Left colon (tissue), 2 donors: Measurements from ENCODE around the gene ARRB1. TPM values are rescaled to one million over a fixed set of nuclear protein-coding genes. Genes with fewer than 3 reads are reported as not detected.
A peak's percentile ranks its signal among the peaks of the same experiment; 100 is the strongest.
"Not testable (repeated sequence)": the region's sequence is repeated elsewhere in the genome, so short reads cannot be mapped to it uniquely, and the experiment has no call there.

ENCODE experiments used
- ATAC-seq: fragments of 200-7000 bp; cut with Tn5 transposase; one replicate; pipeline ENCODE4 v1.9.1; 2020; ENCODE audit warnings: mild to moderate bottlenecking, moderate library complexity
- DNase-seq, 2 donors: peaks; one replicate each; pipeline ENCODE4 v3.0.0-alpha.2; 2020
- intact Hi-C, 2 donors: fragments of 100-400 bp; cut with DNase I in 1 of 2; cut with micrococcal nuclease in 1 of 2; formaldehyde crosslinking; loops; one replicate each; pipeline versions ENCODE4 v1.11.2 to v1.14.0; 2022; cut with DNase I, micrococcal nuclease
- long read RNA-seq: library from polyadenylated mRNA; unstranded; transcript quantifications from one replicate; pipeline ENCODE4 v2.0.0, GENCODE V29; 2021
- total RNA-seq, 2 donors: library from RNA; stranded (reverse); fragmentation: NEBNext Ultra II Directional; extraction: Animal tissue kit (Norgen Biotek cat#: 25700); gene quantifications; one replicate each; pipeline ENCODE4 v1.2.1, GENCODE V29; 2021
- donor health status: DM: no; HTN: no; CAD: no.
- donor health status: DM: yes; HTN: yes; CAD: no.

Gene ARRB1
- total RNA-seq: 10 to 100 TPM; 80.5 to 95.4 TPM
- long read RNA-seq, transcript ARRB1-202 (16 exons, 3,336 nt): minor isoform, 9 of 98 reads
- long read RNA-seq, transcript ARRB1-201 (15 exons, 1,895 nt): major isoform, 55 of 98 reads
- long read RNA-seq, partial matches to known transcripts: 16 of 98 reads
- long read RNA-seq, other reads (novel, unspliced or antisense): 18 of 98 reads

DNA sequence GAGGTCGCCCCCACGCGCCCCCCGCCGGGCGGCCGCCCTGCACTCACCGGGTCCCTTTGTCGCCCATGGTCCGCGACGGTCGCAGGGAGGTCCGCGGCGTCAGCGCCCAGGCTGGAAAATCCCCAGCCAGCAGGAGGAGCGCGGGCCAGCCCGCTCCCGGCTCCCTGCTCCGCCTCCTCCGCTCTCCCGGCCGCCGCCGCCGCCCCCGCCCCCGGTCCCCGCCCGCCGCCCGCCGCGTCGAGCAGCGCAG lies at the start of gene ARRB1:
Gene ARRB1 (minus strand): TSS at position 121 of the 250 bp plus-strand sequence. CDS start 54 bp downstream, at position 67.
- DNase-seq (no peak), ATAC-seq (peak; percentile 77)
- intact Hi-C loops: no loop called here

DNA sequence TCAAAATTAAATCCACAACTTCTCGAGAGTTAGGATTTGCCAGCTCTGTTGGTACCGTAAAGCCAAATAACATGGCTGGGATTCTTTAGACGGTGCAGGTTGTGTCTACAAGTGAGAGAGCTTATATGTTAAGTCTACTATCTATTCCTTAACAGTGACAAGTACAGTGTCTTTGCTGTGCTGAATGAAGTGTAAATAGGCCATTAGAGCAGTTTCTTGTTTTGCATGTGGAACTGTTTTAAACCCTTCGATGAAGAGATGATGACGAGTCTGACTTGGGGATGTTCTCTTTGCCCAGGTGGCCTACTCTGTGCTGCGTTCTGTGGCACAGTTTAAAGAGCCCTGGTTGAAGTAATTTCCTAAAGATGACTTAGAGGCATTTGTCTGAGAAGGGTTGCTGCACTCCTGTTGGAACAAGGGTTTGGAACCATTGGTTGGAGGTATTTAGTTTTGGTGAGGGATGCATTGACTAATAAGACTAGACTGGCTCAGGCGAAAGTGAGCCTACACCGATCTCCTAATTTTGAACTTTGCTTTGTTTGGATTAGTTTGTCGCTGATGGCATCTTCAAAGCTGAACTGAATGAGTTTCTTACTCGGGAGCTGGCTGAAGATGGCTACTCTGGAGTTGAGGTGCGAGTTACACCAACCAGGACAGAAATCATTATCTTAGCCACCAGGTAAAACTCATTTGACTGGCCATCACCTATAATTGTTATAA lies 48.8 kb upstream of the ARRB1 start:
- DNase-seq (no peak), ATAC-seq (peak; percentile 33)
- intact Hi-C loops: no loop called here

DNA sequence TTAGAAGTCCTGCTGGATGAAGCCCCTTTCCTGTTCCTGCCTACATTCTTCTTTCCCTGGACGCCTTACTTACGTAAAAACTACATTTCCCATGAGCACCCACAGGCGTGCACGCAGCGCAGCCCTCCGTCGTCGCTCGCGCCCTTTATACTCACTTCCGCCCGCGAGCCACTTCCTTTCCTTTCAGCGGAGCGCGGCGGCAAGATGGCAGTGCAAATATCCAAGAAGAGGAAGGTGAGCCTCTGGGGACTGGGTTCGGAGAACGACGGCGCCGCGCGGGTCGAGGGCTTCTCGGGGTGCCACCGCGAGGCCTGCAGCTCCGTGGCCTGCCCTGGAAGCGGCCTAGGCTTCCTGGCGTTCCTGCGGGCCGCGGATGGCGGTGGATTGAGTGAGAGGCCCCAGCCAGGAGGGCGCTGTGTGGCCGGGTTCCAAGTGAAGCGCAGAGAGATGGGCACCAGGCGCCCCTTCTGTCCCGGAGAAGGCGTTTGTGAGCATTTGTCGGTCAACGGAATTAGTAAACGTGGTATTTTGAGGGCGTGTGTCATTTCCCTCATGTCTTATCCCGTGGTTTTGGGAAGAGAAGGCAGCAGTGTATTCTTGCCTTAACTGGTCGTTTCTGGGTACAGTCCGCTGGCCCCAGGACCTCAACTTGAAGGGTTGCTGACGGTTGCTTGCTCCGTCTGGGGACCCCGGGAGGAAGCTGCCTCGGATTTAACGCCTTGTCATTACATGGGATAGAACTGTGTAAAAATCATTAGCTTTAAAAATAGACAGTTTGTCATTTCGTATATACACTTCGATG lies 48.1 kb upstream of the ARRB1 start, which contains the start of gene RPS3:
Gene RPS3 (plus strand): TSS at position 175 of the 802 bp plus-strand sequence. CDS start 30 bp downstream, at position 205.
- peak; percentile 91 to 95 for DNase-seq
- intact Hi-C loops: no loop called here
- peak; percentile 95 for ATAC-seq

DNA sequence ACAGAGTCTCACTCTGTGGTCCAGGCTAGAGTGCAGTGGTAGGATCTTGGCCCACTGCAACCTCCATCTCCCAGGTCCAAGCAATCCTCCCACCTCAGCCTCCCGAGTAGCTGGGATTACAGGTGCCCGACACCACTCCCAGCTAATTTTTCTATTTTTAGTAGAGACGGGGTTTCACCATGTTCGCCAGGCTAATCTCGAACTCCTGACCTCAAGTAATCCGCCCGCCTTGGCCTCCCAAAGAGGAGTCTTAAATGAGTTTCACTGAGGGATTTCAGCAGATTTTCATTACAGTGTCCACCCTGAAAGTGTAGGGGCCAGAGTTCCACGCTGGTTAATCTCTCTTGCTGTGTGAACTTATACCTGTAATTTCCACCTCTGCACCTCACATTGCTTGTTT lies 47.4 kb upstream of the ARRB1 start:
- ATAC-seq: no peak
- DNase-seq: no peak
- intact Hi-C loops: no loop called here

DNA sequence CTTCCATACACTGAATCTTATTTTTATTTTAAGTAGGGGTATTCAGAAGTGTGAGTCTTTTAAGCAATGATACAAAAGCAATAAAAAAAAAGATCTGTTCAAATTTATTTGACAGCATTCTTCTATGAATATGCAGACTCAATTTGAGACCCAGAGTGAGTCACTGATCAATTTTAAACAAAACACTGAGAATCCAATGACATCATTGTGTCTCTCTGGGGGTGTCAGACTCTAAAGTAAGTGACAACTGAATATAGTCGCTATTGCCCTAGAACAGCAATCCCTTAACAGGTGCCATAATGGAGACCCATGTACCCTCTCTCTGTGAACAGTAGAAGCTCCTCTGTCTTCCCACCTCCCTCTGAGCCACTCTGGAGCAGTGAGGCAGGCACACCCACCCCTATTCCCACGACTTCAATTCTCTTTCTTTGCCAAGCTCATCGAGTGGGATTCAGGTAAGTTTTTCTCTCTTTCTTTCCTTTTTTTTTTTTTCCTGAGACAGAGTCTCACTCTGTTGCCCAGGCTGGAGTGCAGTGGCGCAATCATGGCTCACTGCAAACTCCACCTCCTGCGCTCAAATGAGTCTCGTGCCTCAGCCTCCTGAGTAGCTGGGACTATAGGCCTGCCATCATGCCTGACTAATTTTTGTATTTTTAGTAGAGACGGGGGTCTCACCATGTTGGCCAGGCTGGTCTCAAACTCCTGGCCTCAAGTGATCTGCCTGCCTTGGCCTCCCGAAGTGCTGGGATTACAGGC lies 42.8 kb upstream of the ARRB1 start:
- no peak for DNase-seq
- no peak for ATAC-seq
- intact Hi-C loops: no loop called here

DNA sequence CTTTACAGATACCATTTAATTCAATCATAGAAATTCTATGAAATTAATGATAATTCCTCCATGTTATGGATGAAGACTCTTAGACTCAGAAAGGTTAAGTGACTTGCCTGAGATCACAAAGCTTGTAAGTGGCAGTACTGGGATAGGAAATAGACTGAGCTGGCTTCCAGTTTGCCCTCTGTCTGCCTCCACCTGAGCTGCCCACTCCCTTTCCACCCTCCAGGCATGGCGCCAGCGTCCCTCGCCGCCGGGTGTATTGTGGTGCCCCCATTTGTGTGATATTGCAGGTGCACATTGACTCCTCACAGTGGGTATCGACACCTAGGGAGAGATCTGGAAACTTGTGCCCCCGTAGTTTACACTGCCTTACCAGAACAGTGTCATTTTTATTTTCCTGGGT lies 38.5 kb upstream of the ARRB1 start:
- no peak for DNase-seq
- ATAC-seq: no peak
- intact Hi-C loops: loop anchor here (5.0 kb wide), 2 partner anchors 118 to 142 kb away; no protein-coding TSS in a partner anchor

DNA sequence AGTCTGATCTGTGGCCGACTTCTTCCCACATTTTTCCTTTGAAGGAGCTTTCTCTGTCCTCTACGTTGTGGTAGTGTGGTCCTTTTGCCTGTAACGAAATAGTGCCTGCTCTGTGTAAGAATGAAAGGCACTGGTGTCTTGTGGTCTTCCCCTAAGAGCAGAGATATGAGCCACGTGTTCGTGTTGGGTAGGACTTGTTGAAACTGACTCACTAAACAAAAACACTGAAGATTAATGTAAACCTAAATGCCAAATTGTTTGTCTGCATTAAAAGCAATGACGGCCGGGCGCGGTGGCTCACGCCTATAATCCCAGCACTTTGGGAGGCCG lies 37.8 kb upstream of the ARRB1 start:
- intact Hi-C loops: loop anchor here (5.0 kb wide), 2 partner anchors 117 to 143 kb away; no protein-coding TSS in a partner anchor
- no peak for ATAC-seq
- no peak for DNase-seq

DNA sequence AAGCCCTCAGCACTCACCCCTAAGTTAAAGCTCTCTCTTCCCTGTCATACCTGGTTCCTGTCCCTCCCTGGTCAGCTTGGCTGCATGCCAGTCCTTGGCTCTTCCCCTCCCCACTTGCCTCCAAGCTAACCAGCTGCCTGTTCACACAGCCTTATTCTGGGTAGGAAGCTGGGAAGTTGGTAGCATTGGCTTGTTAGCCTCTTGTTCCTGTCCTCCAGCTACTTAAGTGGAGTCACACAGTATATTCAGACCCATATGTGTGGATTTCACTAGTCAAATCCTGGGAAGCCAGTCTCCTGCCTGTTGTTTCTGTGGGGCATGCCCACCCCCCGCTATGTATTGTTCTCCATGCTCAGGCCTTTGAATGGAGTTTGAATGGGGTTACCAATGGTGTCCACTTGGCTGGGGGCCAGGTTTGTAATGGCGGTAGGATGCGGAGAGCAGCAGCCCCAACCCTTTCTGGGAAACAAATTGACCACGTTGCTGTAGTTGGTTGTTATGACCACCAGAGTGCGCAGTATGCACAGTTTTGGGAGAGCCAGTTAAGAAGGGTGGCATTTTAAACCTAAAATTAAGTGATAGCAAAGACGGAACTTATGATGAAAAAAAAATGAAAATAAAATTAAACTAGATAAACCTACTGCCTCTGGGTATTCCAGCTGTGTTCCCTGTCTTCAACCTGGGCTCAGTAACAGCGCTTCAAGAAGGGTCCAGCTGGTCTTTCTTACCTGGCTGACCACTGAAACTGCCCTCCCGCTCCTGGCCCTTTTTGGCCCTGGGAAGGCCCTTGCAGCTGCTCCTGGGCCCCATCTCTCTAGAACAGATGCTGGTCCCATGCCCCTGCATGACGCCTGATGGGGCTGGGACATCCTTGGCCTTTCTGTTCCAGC lies 37.2 kb upstream of the ARRB1 start:
- DNase-seq: peak; percentile 77 to 79
- peak; percentile 56 for ATAC-seq
- intact Hi-C loops: loop anchor here (5.0 kb wide), 2 partner anchors 116 to 144 kb away; no protein-coding TSS in a partner anchor

DNA sequence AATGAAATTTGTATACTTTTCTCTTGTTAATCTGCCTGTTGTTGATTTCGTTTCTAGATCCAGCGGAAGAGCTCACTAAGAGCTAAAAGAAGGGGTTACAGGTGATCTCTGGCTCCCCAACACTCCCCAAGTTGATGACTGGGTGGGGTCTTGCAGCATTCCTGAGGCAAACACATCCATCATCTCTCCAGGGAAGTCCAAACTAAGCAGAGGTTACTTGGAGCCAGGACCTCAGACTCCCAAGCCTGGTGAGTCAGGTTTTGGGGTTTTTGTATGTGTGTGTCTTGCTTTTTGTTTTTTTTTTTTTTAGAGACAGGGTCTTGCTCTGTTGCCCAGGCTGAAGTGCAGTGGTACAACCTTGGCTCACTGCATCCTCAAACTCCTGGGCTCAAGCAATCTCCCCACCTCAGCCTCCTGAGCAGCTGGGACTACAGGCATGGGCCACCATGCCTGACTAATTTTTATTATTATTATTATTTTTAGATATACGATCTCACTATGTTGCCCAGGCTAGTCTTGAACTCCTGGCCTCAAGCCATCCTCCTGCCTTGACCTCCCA lies 36.4 kb upstream of the ARRB1 start:
- DNase-seq (no peak), ATAC-seq (no peak)
- intact Hi-C loops: loop anchor here (5.0 kb wide), 2 partner anchors 116 to 144 kb away; no protein-coding TSS in a partner anchor

DNA sequence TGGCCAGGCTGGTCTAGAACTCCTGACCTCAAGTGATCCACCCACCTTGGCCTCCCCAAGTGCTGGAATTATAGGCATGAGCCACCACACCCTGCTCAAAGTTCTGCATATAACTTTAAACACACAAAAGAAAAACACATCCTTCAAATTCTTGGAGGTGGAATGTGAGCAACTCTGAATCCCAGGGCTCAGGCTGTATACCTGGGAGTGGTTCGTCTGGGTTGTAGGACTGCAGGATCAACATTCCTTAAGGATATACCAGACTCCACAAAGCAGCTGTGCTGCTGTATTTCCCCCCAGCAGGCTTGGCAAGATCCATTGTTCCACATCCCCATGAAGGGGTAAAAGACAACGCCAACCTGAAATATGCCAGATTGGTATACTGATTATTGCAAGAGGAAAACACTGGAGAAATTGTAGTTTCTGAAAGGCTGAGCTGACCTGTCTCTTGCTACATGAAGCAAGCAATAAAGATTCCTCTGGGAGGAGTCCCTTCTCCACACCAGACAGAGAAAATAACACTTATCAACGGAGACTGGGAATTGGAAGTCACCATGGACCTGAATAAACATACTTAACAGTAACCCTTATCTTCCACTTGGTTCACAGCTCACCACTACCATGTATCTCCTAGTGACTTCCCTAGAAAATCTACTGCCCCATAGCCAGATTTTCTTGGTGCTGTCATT lies 35.6 kb upstream of the ARRB1 start:
- peak; percentile 63 for ATAC-seq
- DNase-seq: peak; percentile 33 to 62
- intact Hi-C loops: loop anchor here (5.0 kb wide), 2 partner anchors 115 to 145 kb away; no protein-coding TSS in a partner anchor

DNA sequence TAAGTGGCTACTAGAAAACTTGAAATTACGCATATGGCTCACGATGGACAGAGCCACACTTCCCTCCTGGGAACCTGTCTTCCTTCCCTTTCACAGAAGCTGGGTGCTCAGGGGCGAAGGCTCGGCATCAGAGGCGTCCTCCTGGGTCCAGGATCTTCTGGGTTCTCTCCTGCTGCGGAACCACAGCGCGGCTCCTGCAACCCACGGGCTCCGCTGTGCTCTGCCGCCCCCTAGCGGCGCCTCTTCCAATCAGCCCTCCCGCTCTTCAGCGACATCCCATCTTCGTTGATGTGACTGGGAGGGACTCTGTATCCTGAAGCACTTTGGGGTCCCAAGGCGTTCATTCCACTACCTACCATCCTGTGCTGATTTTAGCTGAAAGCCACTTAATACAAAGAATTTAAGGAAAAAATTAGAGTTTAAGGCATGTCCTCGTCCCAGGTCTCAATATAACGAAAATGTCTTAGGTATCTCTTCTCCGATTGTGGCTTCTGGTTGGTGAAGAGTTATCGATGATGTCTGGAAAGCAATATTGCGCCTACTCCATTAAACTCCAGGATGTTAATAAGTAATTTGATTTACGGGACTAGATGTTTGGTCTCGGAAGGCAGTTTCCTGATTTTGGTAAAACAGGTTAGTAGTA lies 33.1 kb upstream of the ARRB1 start:
- DNase-seq (peak; percentile 71 to 89), ATAC-seq (peak; percentile 39)
- intact Hi-C loops: loop anchor here (1.0 to 5.0 kb wide), 4 partner anchors 57 to 148 kb away; no protein-coding TSS in a partner anchor

DNA sequence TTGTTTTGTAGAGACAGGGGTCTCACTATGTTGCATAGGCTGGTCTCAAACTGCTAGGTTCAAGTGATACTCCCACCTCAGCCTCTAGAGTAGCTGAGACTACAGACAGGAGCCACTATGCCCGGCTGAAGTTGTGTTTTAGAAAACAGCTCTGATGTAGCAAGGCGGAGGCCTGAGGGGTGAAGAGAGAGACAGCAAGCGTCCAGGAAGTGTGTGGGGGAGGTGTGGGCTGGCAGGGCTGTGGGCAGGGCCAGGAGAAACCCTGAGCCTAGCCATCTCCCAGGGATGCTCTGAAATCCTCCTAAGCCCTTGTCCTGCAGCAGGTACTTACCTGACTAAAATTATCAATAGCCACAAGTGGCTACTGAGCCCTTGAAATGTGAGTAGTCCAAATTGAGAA lies 31.8 kb upstream of the ARRB1 start:
- intact Hi-C loops: loop anchor here in 1 of 2 donors (5.0 kb wide), 1 partner anchor 56 kb away; no protein-coding TSS in a partner anchor
- no peak for ATAC-seq
- DNase-seq: no peak

DNA sequence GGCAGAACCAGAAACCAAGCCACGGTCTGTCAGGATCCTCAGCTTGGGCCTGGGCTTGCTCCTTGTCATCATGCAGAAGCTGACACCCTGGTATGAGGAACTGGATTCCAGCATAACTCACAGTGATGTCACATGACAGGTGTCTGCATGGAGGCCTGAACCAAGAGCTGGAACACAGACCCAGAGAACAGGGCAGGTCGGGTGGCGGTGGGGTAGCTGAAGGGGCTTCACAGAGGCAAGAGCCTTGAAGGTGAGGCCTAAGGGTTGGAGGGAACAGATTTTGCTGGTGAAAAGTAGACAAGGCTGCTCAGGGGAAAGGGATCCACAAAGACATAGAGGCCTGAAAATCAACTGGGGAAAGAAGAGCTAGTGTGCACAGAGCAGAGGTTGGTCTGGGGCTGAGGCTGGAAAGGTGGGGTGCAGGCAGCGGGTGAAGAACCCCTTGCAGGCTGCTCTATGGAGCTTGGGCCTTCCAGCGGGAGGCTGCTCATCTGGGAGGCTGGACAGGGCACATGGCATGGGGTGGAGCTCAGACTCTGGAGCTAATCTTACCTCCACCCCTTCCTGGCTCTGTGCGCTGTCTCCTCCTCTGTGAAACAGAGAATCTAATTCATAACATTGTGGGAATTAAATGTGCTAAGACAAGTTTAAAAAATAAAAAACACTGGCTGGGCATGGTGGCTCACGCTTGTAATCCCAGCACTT lies 29.4 kb upstream of the ARRB1 start:
- intact Hi-C loops: loop anchor here in 1 of 2 donors (5.0 kb wide), 1 partner anchor 54 kb away; no protein-coding TSS in a partner anchor
- ATAC-seq (peak; percentile 81), DNase-seq (peak; percentile 55 to 71)

DNA sequence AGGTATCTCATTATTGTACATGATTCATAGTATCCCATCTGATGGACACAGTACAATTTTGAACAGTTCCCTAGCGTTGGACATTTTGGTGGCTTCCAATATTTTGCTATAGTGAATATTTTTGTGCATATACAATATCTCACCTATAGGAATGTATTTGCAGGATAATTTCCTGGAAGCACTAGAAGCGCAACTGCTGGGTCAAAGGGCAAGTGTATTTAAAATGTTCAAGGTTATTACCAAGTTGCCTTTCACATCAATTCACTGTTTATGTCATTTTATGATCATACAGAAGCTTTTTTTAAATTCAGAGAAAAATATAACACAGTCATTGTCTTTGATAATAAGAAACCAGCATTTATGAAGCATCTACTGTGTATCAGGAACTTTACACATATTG lies 28.8 kb upstream of the ARRB1 start:
- ATAC-seq: peak; percentile 52
- intact Hi-C loops: loop anchor here in 1 of 2 donors (5.0 kb wide), 1 partner anchor 53 kb away; no protein-coding TSS in a partner anchor
- no peak for DNase-seq

DNA sequence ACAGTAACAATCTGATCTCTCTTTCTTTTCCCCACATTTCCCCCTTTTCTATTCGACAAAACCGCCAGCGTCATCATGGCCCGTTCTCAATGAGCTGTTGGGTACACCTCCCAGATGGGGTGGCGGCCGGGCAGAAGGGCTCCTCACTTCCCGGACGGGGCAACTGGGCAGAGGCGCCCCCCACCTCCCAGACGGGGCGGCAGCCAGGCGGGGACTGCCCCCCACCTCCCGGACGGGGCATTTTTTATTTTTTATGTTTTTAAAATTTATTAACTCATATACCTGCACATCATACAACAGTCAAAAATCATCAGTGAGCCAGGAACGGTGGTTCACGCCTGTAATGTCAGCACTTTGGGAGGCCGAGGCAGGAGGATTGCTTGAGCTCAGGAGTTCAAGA lies 27.3 kb upstream of the ARRB1 start:
- DNase-seq, ATAC-seq, intact Hi-C loops: not testable (repeated sequence)

DNA sequence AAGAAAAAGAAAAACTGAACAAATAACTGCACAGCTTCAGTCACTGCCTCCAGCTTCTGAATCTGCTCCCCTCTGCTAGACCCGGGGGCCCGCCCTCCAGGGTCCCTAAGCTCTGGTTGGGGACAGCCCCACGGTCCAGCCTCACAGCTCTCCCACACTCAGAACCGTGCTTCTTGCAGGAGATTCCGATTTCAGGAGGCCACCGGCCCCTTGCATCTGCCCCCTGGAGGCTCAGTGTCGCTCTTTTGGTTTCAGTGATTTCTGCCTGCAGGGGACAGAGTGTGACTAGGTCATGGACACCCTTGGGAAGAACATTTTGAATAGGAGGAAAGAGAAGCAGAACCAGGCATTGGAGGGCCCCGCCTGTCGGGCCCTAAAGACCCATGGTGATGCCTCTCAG lies 24.7 kb upstream of the ARRB1 start:
- ATAC-seq (no peak), DNase-seq (no peak)
- intact Hi-C loops: no loop called here
